Activated CD4-positive, alpha-beta memory T cell treated with anti-CD3 and anti-CD28 coated beads, Interleukin-2, amount 10 ng/mL, durations not matched to agents 7 days and 5 days (primary cell): ENCODE measurements around the gene ADIRF. TPM values are rescaled to one million over a fixed set of nuclear protein-coding genes. Genes with fewer than 3 reads are reported as not detected.

Source experiments
- CTCF ChIA-PET: fragments of 350-600 bp; sonication (Branson Sonifier 250); formaldehyde crosslinking; loops from one replicate; lab custom pipeline; 2021; ENCODE audit warnings: antibody characterized with exemption, inconsistent platforms; lab: Charles Lee
- POLR2A ChIA-PET: fragments of 350-600 bp; sonication (Branson Sonifier 250); formaldehyde crosslinking; loops from one replicate; lab custom pipeline; 2021; ENCODE audit warnings: antibody characterized with exemption; lab: Charles Lee
- DNase-seq: peaks from one replicate; pipeline ENCODE4 v3.0.0-alpha.2; 2020
- H3K27ac Mint-ChIP-seq: one replicate; pipeline ENCODE4 v1.8.0; 2021; ENCODE audit warnings: mild to moderate bottlenecking, mixed read lengths
- H3K27me3 Mint-ChIP-seq: one replicate; pipeline ENCODE4 v1.8.0; 2021; ENCODE audit warnings: mixed read lengths
- H3K36me3 Mint-ChIP-seq: one replicate; pipeline ENCODE4 v1.8.0; 2021; ENCODE audit warnings: low read depth, mixed read lengths
- H3K4me1 Mint-ChIP-seq: one replicate; pipeline ENCODE4 v1.8.0; 2021; ENCODE audit warnings: mixed read lengths
- H3K4me3 Mint-ChIP-seq: one replicate; pipeline ENCODE4 v1.8.0; 2021; ENCODE audit warnings: mild to moderate bottlenecking, mixed read lengths
- H3K9me3 Mint-ChIP-seq: one replicate; pipeline ENCODE4 v1.8.0; 2021; ENCODE audit warnings: mixed read lengths
- total RNA-seq, 2 experiments: library from RNA; stranded (reverse); gene quantifications; one replicate each; pipeline ENCODE4 v1.2.3, GENCODE V29; 2021

Gene ADIRF
- total RNA-seq, 2 experiments from 2014 or later, result not detected

- CTCF ChIA-PET, result interaction anchor here (1.0 to 1.2 kb wide), 2 partner anchors 8 to 19 kb away, joined by 4 read pairs; no protein-coding TSS in a partner anchor
- no peak within 1 kb of the TSS for H3K4me3 Mint-ChIP-seq
- H3K4me1 Mint-ChIP-seq, result peaks cover 3% of the 10 kb centered on the region
- POLR2A ChIA-PET, result interaction anchor here (1.8 kb wide), 1 partner anchor 13 kb away, joined by 7 read pairs; no protein-coding TSS in a partner anchor
- no peak for DNase-seq
- no peaks in the 10 kb centered on the region for H3K9me3 Mint-ChIP-seq
- no peak within 1 kb of the TSS for H3K27ac Mint-ChIP-seq
- no peaks in the 10 kb centered on the region for H3K27me3 Mint-ChIP-seq
- no peaks in the 10 kb centered on the region for H3K36me3 Mint-ChIP-seq
These were observed 10.0 kb upstream of the ADIRF start, which contains the start of gene SNCG for GRCh38 chr10:86958116-86958900. SNCG (plus strand) TSS chr10:86958599; CDS start chr10:86958698, 99 bp downstream.

GRCh38 chr10:86958901-86959736 lies 9.2 kb upstream of the ADIRF start:
- no peak overlapping the region for H3K4me3 Mint-ChIP-seq
- ChIA-PET POLR2A (interaction anchor here (1.8 kb wide), 1 partner anchor 12 kb away, joined by 7 read pairs; no protein-coding TSS in a partner anchor), CTCF (interaction anchor here (1.0 to 2.0 kb wide), 4 partner anchors 7 to 271 kb away, joined by 4 to 6 read pairs (median 4); no protein-coding TSS in a partner anchor)
- H3K36me3 Mint-ChIP-seq, result no peaks in the 10 kb centered on the region
- H3K4me1 Mint-ChIP-seq, result peaks cover 3% of the 10 kb centered on the region
- H3K9me3 Mint-ChIP-seq, result no peaks in the 10 kb centered on the region
- no peak for DNase-seq
- no peaks in the 10 kb centered on the region for H3K27me3 Mint-ChIP-seq
- H3K27ac Mint-ChIP-seq, result no peak overlapping the region

GRCh38 chr10:86959737-86960002 lies 8.6 kb upstream of the ADIRF start:
- no peak overlapping the region for H3K27ac Mint-ChIP-seq
- no peaks in the 10 kb centered on the region for H3K36me3 Mint-ChIP-seq
- CTCF ChIA-PET, result interaction anchor here (1.2 to 2.0 kb wide), 3 partner anchors 10 to 271 kb away, joined by 4 to 6 read pairs (median 4); no protein-coding TSS in a partner anchor
- no peak overlapping the region for H3K4me3 Mint-ChIP-seq
- no peak for DNase-seq
- POLR2A ChIA-PET, result interaction anchor here (0.9 to 1.8 kb wide), 2 partner anchors 9 to 11 kb away, joined by 4 to 7 read pairs; no protein-coding TSS in a partner anchor
- no peaks in the 10 kb centered on the region for H3K9me3 Mint-ChIP-seq
- no peaks in the 10 kb centered on the region for H3K27me3 Mint-ChIP-seq
- H3K4me1 Mint-ChIP-seq, result peaks cover 3% of the 10 kb centered on the region

- no peak overlapping the region for H3K4me3 Mint-ChIP-seq
- POLR2A ChIA-PET, result interaction anchor here (0.9 to 1.1 kb wide), 2 partner anchors 9 kb away, joined by 3 to 4 read pairs; no protein-coding TSS in a partner anchor
- H3K27me3 Mint-ChIP-seq, result no peaks in the 10 kb centered on the region
- CTCF ChIA-PET, result interaction anchor here (0.9 to 2.0 kb wide), 9 partner anchors 9 to 272 kb away, joined by 3 to 12 read pairs (median 4); partner anchors contain the start of gene ADIRF
- no peak overlapping the region for H3K27ac Mint-ChIP-seq
- H3K36me3 Mint-ChIP-seq, result no peaks in the 10 kb centered on the region
- DNase-seq, result peak; percentile 62
- H3K4me1 Mint-ChIP-seq, result peaks cover 3% of the 10 kb centered on the region
- no peaks in the 10 kb centered on the region for H3K9me3 Mint-ChIP-seq
These were observed 8.0 kb upstream of the ADIRF start for GRCh38 chr10:86960003-86960862.

GRCh38 chr10:86960863-86961434 lies 7.3 kb upstream of the ADIRF start:
- Mint-ChIP-seq H3K27ac (no peak overlapping the region), H3K4me3 (no peak overlapping the region), H3K9me3 (no peaks in the 10 kb centered on the region), H3K4me1 (peaks cover 8% of the 10 kb centered on the region), H3K27me3 (no peaks in the 10 kb centered on the region), H3K36me3 (no peaks in the 10 kb centered on the region)
- CTCF ChIA-PET, result interaction anchor here (0.9 to 2.0 kb wide), 8 partner anchors 8 to 272 kb away, joined by 3 to 12 read pairs (median 4); partner anchors contain the start of gene ADIRF
- no peak for DNase-seq
- POLR2A ChIA-PET, result interaction anchor here (1.1 kb wide), 1 partner anchor 9 kb away, joined by 3 read pairs; no protein-coding TSS in a partner anchor

- Mint-ChIP-seq H3K4me3 (no peak overlapping the region), H3K9me3 (no peaks in the 10 kb centered on the region), H3K27me3 (no peaks in the 10 kb centered on the region), H3K36me3 (no peaks in the 10 kb centered on the region), H3K27ac (no peak overlapping the region), H3K4me1 (peaks cover 14% of the 10 kb centered on the region)
- POLR2A ChIA-PET, result no interaction called here
- no peak for DNase-seq
- CTCF ChIA-PET, result interaction anchor here (0.6 to 2.0 kb wide), 3 partner anchors 8 to 152 kb away, joined by 3 to 12 read pairs (median 6); partner anchors contain the start of gene ADIRF
These were observed 6.7 kb upstream of the ADIRF start for GRCh38 chr10:86961481-86962091.

GRCh38 chr10:86962136-86962980 lies 5.9 kb upstream of the ADIRF start:
- Mint-ChIP-seq H3K36me3 (no peaks in the 10 kb centered on the region), H3K27ac (no peak overlapping the region), H3K4me3 (no peak overlapping the region), H3K4me1 (peaks cover 19% of the 10 kb centered on the region), H3K9me3 (no peaks in the 10 kb centered on the region), H3K27me3 (no peaks in the 10 kb centered on the region)
- ChIA-PET POLR2A (no interaction called here), CTCF (interaction anchor here (0.6 kb wide), 1 partner anchor 153 kb away, joined by 3 read pairs; no protein-coding TSS in a partner anchor)
- DNase-seq, result no peak

- H3K27ac Mint-ChIP-seq, result no peak overlapping the region
- peaks cover 5% of the 10 kb centered on the region for H3K27me3 Mint-ChIP-seq
- ChIA-PET POLR2A (no interaction called here), CTCF (no interaction called here)
- no peaks in the 10 kb centered on the region for H3K36me3 Mint-ChIP-seq
- H3K4me1 Mint-ChIP-seq, result peaks cover 25% of the 10 kb centered on the region
- no peak for DNase-seq
- H3K9me3 Mint-ChIP-seq, result no peaks in the 10 kb centered on the region
- H3K4me3 Mint-ChIP-seq, result no peak overlapping the region
These were observed 5.3 kb upstream of the ADIRF start for GRCh38 chr10:86962981-86963310.

GRCh38 chr10:86963341-86963919 lies 4.9 kb upstream of the ADIRF start:
- no peak overlapping the region for H3K27ac Mint-ChIP-seq
- CTCF ChIA-PET, result interaction anchor here (0.5 kb wide), 1 partner anchor 29 kb away, joined by 3 read pairs; no protein-coding TSS in a partner anchor
- peaks cover 25% of the 10 kb centered on the region for H3K4me1 Mint-ChIP-seq
- H3K27me3 Mint-ChIP-seq, result peaks cover 5% of the 10 kb centered on the region
- peak; percentile 8 for DNase-seq
- H3K9me3 Mint-ChIP-seq, result no peaks in the 10 kb centered on the region
- H3K4me3 Mint-ChIP-seq, result no peak overlapping the region
- no peaks in the 10 kb centered on the region for H3K36me3 Mint-ChIP-seq
- POLR2A ChIA-PET, result no interaction called here

GRCh38 chr10:86964061-86964846 lies 4.0 kb upstream of the ADIRF start:
- POLR2A ChIA-PET, result no interaction called here
- no peaks in the 10 kb centered on the region for H3K9me3 Mint-ChIP-seq
- CTCF ChIA-PET, result interaction anchor here (0.5 kb wide), 1 partner anchor 30 kb away, joined by 3 read pairs; no protein-coding TSS in a partner anchor

More at GRCh38 chr10:86964061-86964846, 4.0 kb upstream of the ADIRF start:
- Mint-ChIP-seq H3K4me1 (peaks cover 25% of the 10 kb centered on the region), H3K27ac (no peak overlapping the region), H3K4me3 (no peak overlapping the region), H3K36me3 (no peaks in the 10 kb centered on the region), H3K27me3 (peaks cover 9% of the 10 kb centered on the region)
- DNase-seq, result peak; percentile 15
